GM18520 (cell line): Measurements from ENCODE around the gene MYLK4.

ENCODE experiments used
- ATAC-seq: cut with Tn5 transposase; IDR thresholded peaks from one replicate; pipeline ENCODE4 v1.9.1; 2021; ENCODE audit not compliant: unreplicated experiment

The MYLK4 gene

DNA sequence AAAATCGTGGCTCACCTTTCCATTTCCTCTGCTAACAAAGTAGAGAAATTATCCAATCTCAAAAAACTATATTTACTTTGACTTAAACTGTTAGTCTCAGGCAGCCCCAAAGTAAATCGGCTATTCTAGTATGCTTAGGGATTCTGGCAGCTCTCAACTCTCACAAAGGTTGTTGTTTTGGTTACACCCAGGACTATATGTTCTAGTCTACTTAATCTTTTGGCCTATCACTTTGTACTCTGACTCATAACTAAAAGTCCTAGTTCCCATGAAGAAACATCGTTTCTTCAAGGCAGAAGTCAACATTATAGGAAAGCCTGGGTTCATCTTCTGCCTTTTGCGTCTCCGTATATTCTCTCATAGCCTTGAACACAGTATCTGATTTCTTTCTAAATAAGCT is 42.3 kb downstream of the MYLK4 start:
- ATAC-seq, result no peak

DNA sequence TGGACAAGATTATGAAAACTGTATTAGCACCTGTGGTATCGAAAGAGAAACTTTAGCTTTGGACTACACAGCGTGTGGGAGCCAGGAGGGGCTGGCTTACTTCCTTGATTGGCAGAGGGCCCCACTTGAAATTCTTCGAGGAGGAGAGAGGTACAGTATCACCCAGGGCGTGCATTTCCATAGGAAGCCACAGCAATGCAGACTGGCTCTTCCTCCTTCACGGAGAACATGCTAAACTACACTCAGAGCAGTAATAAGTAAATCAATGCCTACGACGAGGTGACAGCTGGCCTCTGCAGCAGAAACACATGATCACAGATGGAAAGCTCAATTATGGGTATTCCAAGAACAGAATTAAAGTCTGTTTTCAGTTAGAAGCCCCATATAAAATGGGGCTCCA is 44.2 kb downstream of the MYLK4 start:
- no peak for ATAC-seq

DNA sequence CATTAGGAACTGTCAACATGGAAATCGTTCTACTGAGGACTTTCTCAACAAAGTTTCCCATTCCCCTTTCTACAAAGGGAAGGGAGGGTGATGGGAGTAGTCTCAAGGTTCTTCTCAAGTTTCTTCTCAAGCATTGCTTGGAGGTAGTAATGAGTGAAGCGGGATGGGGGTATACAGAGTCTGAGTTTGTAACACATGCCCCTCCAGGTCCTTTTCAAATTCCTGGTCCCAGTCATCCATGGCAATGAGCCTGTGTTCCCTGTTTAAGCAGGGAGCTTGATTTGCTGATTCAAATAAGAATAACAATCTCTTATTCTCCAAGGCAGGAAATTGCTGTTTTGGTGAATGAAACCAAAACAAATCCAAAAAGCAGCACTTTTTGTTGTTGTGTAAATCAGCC is 45.5 kb downstream of the MYLK4 start:
- ATAC-seq, result no peak

DNA sequence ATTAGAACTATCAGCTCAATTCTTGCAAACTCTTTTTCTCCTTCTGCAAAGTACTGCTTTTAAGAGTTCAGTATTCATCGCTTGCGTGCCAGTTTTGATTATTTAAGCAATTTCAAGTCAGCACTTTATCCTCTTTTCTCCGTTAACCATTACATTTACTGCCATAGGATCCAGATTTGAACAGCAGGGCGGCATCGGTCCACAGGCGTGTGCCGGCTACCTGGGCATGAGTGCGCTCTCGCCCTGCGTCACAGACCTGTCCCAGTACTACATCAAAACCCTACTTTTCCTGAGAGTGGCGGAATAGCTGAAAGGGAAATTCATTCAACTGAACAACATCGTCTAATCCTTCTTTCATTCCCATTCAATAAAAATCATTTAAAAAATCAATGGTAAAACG is 53.4 kb downstream of the MYLK4 start:
- ATAC-seq, result no peak

DNA sequence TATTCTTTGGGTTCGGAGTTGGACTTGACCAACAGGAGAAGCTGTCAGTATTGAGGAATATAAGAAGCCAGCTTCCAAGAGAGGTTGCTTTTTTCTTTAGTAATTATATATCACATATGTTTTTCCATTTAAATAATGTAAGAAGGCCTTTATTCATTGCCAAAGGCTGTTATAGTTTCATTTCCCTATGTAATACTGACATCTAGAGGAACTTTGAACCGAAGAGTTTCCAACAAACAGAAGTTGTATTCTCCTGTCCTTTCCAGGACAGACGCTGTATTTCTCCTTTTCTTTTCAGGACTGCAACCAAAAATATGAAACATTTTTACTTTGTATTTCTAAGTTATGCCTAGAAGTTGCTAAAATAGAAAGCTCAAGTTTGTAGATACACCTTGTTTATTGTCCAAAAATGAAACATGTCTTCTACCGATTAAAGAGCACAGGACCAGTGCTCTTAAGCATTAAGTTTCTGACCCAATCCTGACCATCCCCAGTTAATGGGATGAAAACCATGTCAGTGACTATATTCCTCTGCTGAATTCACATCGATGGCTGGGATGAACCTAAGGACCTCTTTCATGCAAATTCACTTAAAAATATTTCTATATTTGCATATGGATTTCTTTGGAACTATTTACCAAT is 55.1 kb downstream of the MYLK4 start:
- ATAC-seq, result no peak

DNA sequence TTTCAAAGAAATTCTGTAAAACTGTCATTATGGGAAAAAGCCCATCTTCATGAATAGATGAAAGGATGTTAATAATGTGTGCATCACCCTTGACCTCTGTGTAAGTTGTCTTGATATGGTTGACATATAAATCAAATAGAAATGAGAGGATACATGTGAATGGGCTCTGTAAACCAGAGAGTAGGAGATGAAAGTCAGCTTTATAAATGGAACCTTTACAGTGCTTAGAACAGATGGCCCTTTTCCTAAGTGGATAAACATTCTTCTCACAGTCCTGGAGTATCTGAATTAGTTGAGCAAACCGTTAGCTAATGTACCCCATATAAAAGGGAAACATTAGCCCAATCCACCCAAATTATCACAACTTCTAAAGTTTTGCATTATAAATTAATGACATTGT is 57.5 kb downstream of the MYLK4 start:
- no peak for ATAC-seq

DNA sequence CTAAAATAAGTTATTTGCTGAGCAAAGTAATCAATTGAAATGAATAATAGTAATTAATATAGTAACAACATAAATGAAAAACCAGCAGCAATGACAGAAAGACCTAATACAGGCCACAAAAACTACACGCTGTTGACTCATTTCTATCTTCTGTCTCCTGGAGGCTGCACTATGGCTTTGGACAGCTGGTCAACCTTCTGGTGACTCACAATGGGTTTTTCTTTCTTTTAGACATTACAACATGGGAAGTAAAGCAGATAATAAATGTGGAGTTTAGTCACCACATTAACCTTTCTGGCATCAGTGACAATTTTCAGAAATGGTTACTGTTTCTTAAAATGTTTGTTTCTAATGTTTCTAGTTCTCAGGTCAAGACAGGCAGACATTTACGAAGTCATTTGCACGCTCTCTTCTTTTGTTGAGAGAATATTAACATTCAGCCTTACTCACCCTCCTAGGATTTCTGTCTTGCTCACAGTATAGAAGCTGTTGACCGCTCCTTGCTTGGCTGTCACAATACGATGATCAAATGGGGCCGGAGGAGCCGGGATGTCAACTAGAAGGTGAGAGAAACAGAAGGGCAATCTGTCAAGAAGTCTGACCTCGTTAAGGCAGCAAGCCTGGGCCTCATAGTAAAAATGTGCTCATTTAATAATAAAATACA is 62.2 kb downstream of the MYLK4 start:
- no peak for ATAC-seq

DNA sequence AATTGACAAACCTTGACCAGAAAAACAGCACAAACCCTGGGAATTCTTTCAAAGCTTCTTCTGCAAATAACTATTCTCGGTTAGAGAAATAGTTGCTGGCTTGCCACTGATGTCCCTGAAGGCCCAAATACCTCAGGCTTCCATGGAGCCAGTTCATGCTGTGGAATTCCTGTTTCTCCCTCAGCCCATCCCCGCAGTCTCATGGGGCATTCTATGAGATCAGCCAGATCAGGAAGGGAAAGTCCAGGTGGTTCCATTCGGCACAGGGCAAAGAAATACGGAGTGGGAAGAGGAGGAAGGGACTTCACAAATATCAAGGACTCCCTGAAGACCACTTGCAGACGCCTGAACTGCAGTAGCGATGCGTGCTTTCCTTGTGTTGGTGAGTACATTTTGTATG is 63.3 kb downstream of the MYLK4 start:
- no peak for ATAC-seq

DNA sequence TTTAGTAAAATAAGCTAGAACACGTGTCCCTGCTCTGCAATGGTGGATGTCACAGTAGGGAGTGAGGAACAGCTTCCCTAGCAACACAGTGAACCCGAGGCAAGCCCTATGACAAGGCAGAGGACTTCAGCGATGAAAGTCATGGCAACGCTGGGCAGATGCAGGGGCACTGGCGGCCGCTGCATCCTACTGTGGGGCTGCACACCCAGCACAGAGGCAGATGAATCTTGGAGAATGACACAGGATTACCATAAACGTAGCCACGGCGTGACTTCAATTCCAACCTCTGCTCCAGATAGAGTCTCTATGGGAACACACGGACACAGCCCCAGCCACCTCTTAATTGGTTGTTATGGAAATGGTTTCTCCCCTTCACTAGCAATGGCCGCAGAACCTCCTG is 64.2 kb downstream of the MYLK4 start:
- no peak for ATAC-seq

DNA sequence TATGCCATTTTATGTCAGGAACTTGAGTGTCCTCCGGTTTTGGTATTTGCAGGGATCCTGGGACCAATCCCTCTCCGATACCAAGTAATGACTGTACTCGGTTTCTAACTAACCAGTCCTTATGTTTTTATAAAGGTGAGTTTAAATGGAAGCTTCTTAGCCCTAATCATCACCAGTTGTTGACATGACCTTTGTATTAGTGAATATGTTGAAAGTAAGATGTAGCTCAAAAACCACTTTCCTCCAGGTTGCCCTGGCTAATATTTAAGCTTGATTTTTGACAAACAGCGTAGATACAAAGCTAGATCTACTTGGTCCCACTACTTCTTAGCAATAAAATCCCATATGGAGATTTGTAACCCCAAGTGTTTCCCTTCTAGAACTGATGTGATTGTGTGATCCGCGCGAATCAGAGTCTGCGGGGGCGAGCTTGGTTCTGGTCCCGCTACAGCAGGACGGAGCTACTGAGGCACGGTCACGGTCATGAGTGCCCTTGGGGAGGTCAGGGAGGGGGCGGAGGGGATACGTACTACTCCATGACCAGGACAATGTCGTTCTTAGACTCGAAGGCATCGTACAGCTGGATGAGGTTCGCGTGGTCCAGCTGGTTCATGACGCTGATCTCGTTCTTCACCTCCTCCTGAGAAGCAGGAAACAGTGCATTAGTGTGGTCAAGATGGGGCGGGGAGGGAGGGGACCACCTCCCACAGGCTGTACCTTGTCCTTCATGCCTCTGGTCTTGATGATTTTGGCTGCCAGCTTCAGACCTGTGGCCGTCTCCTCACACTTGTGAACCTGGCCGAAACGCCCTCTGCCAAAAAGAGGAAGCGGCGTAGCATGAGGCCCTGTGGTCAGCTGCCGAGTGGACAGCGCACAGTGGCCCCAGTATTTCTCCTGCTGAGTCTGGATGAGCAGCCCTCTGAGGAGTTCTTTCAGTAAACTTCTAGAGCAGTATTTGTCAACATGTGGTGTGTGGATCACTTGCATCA is 65.7 kb downstream of the MYLK4 start:
- no peak for ATAC-seq

DNA sequence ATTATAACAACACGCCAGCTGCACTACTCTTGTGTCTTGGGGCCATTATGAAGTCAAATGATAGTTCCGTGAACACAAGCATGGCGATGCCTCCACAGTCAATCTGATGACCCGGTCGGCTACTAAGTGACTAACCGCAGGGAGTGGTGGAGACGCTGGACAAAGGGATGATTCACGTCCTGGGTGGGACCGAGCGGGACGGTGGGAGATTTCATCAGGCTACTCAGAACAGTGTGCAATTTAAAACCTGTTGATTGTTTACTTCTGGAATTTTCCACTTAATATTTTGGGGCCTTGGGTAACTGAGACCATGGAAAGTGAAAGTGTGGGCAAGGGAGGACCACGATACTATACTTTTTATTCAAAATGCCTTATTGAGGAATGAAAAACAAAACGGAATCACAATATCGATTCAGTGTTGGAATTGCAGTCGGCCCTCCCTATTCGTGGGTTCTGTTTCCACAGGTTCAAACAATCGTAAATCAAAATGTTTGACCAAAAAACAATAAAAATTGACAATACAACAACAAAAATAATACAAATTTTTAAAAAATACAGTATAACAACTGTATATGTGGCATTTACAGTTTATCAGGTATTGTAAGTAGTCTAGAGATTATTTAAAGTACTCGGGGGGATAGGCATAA is 66.5 kb downstream of the MYLK4 start:
- no peak for ATAC-seq

DNA sequence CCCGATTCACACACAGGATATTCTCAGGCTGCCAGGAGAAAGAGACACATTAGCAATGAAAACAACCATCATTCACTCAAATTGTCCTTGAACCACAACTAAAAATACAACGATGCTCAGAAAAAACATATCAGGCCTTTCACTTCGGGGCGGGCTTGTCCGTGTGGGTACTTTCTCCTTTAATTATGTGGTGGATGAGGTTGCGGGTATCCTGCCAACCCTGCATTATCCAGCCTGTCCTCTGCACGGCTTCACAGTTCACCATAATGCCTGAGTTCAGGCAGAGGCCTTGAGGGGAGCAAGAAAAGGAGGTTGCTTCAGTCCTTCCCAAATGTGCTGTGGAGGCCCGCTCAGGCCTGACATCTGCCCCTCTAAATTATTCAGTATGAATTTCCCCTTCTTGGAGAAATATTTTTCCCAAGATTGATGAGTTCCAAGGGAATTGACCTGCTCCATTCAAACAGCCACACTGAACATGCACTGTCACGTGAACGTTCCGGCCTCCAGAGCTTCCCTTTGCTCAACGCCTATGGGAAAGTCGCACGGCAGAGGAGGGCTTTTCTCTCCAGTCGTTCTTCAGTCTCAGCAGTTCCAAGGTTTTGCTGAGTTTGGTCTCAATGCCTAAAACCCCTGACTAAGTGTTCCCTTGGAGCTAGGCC is 70.3 kb downstream of the MYLK4 start:
- ATAC-seq, result no peak

DNA sequence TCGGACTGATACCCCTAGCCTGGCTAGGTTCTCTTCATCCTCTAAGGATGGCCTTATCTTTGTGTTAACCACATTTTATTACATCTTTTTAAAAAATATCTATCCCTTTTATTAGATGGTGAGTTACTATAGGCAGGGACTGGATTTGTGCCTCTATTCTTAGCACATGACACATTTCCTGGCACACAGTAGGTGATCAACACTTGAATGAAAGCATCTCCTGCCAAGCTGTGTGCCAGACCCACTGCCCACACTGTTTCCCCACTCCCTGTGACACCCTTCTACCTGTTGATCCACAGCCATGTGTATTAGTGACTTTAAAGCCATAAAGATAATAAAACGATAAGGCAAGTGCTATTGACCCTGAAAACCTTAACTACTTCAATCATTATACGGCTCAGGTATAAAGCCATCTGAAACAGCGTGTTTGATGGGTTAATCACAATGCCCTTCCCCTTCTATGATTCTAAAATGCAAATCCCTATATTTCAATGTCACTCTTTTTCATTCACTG is 73.6 kb downstream of the MYLK4 start:
- ATAC-seq, result no peak

DNA sequence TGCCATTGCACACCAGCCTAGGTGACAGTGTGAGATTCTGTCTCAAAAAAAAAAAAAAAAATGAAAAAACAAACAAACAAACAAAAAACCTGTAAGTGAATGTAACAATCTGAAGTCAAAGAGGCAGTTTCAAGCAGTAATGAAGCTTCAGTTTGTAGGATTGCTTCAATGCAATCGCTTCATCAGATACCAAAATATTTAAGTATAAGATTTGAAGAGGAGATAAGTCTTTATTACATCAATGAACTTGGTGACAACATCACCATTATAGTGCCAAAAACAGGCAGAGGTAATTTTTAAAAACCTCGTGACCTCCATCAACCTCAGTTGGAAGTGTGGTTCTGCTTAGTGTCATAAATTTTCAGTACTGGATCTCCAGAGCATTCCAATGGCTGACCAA is 74.7 kb downstream of the MYLK4 start:
- ATAC-seq, result no peak

DNA sequence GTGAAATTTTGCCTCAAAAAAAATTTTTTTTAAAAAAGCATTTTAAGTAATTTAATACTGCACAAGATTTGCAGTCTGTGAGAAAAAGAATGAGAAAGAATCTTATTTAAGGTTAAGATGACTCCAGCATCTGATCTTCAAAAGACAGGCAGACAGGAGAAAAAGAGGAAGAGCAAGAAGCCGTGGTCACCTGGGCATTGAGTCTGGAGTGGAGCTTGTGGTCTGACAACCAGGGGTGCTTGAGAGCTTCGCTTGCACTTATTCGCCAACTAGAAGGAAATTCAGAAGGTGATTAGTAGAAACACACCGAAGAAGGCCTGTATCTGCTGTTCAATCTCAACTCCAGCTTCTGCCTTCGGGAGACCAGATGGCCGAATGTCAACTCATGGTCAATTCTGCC is 75.9 kb downstream of the MYLK4 start:
- ATAC-seq, result no peak

DNA sequence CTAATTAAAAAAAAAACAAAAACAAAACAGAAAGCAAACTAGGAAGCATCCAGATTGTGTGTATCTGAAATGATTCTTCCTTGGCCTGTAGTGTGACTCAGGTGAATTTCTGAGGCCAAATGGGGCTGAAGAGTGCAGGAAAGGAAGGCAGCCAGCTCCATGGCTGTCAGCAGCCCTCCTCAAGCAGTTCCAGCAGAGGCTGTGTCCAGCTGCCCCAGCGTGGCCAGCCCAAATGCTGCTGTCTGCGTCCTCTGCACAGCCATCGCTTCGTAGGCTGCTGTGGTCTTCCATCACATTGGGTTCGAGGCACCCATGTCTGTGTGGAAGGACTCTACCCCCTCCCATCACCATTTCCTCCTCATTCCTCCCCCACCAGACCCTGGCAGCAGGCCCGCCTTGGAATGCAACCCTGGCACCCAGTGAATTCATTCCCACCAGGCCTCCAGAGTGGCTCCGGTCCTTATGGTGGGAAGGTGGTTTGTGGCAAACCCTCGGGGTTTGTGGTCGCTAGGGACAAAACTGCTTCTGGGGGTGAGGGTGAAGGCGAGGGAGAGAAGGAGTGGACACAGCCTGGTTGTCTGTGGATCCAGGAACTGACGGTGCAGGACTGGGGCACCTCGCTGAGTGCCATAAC is 81.5 kb downstream of the MYLK4 start:
- ATAC-seq, result no peak

DNA sequence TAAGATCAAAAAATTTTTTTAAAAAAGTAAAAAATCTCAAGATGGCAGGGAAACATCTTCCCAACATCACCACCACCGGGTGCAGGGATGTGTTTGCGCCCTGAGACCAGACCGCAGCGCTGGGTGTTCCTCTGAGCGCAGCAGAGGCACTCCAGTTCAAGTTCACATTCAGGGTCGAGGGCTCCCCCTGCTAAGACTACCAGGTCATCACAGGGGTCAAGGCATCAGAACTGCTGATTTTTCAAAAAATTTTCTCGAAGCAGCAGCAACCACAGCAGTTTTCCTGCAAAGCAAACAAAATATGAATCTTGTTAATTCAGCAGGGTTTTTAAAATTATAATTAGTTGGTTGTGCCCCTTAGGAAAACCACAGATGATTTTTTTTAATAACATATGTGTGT is 83.1 kb downstream of the MYLK4 start:
- no peak for ATAC-seq

DNA sequence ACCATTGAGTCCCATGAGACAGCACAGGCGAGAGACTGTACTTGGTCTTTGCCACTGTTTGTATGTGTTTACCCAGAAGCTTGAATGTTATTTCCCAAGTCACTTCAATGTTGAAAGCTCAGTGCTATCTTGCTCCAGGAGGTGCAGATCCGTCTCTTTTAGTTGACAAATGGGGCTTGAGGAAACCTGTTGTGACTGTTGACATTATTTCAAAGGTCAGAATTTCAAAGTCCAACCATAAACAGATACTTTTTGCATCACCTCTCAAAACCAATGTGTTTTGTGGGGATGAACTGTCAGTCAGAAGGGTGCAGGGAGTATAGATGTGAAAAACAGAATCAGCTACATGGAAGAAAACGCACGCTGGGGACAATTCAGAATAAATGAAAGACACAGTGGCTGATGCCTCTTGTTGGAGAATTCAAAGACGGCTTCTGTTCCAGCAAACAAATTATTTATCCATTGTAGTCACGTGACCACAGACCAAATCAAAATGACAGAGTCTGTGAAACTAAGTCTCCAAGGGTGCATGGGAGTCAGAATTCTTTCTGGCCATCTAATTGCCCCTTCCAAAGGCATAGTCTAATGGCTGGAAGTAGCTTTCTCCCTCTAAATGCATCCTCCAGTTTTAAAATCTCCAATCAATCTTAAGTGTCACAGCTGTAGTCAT is 83.7 kb downstream of the MYLK4 start:
- no peak for ATAC-seq

DNA sequence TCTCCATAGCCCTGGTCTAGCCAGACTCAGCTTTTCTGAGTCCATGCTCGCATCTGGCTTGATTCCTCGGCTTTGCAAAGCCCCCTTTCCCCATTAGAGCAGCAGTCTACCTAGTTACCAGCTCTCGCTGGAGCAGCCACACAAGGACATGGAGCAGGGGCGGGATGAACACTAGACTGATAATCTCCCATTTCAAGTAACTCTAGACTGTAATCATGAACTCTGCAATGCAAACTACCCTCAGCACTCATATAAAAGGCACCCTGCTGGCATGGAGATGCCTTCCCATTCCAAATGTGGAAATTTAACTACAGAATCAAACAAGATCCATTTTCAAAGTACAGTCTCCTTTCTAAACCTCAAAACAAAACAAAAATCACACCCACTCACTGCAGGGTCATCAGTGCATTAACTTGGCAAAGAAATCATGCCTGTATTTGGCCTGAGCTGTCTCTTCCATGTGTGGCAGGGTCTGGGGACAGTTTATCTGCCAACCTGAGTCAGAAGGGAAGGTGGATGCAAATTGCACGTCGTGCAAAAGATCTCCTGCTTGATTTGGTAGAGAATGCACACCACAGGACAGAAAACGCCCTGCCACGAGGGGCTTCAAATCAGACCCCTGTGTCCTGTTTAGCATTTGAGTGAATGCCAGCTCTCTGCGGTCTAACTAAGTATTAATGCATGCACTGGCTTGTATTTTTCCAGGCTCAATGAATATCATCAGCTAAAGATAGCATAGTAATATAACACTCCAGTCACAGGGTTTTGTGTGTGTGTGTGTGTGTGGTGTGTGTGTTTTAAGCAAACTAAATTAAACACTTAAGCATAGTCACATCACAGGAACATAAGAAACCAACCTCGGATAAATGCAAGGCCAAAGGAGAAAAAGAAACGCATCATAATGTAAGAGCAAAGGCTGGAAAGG is 85.3 kb downstream of the MYLK4 start:
- ATAC-seq, result no peak
